ENCODE data around the gene PIK3AP1.
"Not testable (repeated sequence)": the region's sequence is repeated elsewhere in the genome, so short reads cannot be mapped to it uniquely, and the experiment has no call there.

The PIK3AP1 gene

DNA sequence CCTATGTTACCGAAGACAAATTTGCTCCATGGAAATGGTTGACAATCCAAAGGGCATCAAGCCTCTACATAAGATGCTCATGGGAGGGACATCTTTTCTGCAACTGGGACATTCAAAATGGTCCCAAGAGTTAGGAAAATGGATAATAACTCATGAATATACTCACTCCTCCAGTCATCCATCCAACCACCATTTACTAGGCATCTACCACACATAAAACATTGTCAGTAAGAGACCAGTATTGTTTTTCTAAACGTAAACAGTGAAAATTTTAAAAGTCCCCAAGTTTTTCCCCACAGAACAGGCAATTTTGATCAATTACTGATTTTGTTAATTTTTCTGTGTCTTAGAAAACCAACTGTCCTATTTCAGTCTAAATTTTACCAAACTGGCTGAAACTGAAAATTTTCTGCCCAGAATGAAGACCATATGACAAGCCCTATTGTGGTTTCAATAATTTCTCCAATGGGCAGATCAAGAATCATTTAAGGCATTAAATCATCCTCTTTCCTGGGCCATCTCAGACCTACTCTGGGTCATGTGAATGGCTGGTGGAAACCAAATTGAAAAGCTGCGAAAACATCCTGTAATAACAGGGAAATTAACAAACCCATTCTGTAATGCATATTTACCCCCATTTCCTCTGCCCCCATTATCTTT is 24.2 kb downstream of the PIK3AP1 start:
- no peak for DNase-seq

- DNase-seq = peak; percentile 44
Observed at GRCh38 chr10:96695366-96695765, 24.9 kb downstream of the PIK3AP1 start.

GRCh38 chr10:96693431-96693830 is 26.9 kb downstream of the PIK3AP1 start:
- no peak for DNase-seq

- DNase-seq = no peak
Observed at GRCh38 chr10:96692427-96692826, 27.9 kb downstream of the PIK3AP1 start.

DNA sequence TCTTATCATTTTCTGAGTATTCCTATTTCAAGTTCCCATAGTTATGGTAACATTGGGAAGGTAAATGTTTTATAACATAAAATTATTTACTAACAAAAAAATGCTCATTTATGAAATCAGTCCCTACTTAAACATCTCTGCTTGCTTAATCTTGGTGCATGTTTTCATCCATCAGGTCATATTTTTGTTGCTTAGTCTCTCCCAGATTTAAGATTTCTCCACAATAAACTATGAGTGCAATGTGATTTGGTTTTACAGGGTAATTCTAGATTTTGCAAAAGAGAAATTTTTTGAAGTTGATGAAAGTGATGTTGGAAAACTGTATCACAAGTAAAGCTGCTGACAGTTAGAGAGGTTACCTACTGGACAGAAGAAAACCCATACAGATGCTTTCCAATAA is 28.6 kb downstream of the PIK3AP1 start:
- no peak for DNase-seq

DNA sequence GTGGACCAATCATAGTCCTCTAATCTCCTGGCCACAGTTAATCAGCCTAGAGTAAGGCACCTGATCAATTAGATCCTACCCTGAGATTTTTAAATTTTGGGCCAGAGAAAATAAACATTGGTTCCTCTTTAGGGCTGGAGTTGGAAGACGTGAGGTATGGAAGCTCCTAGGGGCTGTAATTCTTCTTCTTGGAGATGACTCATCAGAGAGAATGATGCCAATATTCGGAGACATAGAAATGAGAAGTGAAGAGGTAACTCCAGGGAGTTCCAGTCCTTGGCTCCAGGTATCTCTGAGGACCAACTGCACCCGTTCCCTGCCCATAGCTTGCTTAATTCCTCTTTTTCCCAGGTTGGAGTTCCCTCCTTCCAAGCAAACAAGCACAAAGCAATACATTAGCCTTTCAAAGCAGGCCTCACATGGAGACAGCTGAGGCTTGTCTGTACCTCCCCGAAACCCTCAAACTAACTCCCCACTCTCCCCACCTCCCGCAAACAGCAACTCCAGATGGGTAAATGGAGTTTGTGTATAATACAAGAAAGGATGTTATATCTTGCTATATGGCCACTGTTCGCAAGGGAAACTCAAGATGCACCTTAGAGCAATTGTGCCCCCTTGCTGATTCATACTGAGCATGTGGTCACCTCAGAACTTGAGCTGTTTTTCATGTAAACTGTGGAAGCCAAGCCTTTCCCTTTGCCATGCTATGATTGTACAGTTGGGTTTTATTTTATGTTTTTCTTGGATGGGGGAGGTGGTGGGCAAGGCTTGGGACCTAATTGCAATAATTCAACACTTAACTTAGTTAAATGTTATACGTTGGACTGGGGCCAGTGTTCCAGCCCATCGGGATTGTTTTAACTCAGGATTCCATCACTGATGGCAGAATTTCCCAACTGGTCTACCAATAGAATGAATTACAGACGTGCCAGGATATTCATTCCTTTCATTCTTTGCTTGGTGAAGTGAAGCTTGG is 29.3 kb downstream of the PIK3AP1 start:
- DNase-seq = no peak

DNA sequence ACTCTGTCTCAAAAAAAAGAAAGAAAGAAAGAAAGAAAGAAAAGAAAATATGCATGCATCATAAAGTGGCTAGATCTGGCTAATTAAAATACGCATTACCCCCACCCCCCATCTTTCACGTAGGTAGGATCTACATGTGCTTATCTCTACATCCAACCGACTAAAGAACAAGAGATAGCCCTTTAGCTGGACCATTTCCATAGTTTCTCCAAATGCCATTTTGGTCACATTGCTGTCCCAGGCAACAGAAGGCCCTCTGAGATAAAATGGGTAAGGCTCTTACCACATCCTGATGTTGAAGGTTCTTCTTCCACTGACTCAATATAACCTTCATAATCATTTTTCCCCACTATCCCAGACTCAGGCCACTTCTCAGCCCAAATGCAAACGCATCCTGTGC is 31.5 kb downstream of the PIK3AP1 start:
- peak; percentile 44 for DNase-seq

- no peak for DNase-seq
Observed at GRCh38 chr10:96687317-96688012, 32.8 kb downstream of the PIK3AP1 start.

- DNase-seq = no peak
Observed at GRCh38 chr10:96686514-96686913, 33.8 kb downstream of the PIK3AP1 start.

DNA sequence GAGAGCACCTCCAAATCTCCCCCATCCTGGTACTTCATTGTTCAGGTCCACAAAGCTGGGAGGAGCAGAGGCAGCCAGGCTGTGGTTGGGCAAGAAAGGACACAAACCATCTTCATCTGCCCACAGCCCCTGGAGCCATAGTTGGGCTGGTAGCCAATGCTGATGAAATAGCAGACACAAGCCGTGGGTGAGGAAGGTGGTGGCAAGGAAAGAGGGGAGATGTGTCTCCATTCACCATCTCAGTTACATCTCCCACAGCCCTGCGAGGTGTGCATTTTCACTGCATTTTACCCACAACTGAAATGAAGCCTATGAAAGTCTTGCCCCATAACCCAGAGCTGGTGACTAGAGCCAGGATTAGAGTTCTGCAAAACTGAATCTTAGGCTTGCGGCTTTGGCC is 35.0 kb downstream of the PIK3AP1 start:
- peak; percentile 50 for DNase-seq

DNA sequence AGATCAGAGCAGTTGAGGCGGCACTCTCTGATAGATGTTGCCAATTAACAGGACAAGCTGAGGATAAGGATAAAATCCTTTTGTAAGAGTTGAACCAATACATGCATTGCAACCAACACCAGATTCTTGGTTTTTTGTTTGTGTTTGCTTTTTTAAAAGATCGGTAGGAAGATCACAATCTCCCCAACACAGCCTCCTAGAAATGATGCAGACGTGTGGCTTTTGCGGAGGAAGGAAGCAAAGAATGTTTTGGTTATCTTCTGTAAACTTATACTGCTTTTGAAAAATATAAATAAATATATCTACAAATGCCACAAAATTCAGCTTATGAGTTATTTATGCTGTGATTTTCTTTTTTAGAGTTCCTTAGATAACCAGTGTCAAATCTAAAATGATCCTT is 35.5 kb downstream of the PIK3AP1 start:
- no peak for DNase-seq

DNA sequence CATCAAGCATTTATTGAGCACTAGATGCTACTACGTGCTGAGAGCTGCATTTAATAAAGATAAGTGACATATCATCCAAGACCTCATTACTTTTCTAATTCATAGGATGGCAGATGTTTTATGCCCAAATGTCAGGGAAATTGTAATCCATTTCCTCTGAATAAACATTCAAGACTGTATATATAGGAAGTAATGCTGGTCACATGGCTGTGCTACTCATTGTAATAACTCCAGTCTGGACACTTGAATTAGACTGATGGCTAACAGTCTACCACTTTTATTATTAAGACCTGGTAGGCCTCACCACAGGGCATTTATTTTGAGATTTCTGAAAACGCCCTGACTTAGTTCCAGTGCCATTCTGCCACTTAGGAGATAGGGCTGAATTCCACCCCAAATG is 36.6 kb downstream of the PIK3AP1 start:
- DNase-seq = no peak

DNA sequence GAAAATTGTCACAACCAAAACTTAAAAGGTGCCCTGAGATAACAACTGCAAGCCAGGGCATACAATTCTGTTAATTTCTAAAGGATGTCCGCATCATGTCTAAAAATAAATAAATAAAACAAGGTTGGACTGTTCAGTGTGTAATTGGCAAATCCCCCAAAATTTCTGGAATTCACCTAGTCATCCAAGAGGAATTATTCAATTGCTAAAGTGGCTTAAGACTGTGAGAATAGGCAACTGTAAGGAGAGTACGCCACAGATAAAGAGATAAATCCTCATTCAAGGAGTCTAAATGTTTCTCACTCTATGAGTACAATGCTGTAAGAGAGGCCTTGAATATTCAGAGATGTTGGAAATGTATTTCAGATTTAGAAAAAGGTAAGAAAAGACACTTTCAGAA is 37.2 kb downstream of the PIK3AP1 start:
- no peak for DNase-seq

DNA sequence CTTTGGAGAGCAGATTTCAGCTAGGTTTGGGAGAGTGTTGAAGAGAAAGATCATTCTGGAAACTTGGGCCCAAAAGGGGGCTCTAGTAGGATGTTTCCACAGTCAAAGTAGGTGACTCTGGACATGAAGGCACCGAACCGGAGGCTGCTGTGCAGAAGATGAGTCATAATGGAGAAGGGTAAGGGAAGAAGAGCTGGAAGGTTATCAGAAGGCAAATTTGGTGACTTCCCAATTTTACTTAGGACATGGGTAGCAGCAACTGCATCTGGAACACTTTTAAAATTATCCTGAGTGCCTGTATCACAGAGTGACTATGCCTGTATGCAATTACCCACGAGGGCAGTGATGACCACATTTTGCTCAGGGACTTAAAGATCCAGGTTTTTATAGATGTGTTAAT is 38.8 kb downstream of the PIK3AP1 start:
- DNase-seq = no peak

DNA sequence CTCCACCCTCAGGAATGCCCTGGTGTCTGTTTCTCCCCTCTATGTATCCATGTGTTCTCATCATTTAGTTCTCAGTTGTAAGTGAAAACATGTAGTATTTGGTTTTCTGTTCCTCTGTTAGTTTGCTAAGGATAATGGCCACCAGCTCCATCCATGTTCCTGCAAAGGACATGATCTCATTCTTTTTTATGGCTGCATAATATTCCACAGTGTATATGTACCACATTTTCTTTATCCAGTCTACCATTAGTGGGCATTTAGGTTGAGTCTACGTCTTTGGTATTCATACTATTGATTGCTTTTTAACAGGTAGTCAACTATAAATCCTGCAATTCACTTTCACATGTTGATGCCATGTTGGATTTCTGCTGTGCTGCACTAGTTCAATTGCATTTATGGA is 39.9 kb downstream of the PIK3AP1 start:
- DNase-seq = not testable (repeated sequence)

GRCh38 chr10:96678725-96679124 is 41.6 kb downstream of the PIK3AP1 start:
- DNase-seq = no peak

DNA sequence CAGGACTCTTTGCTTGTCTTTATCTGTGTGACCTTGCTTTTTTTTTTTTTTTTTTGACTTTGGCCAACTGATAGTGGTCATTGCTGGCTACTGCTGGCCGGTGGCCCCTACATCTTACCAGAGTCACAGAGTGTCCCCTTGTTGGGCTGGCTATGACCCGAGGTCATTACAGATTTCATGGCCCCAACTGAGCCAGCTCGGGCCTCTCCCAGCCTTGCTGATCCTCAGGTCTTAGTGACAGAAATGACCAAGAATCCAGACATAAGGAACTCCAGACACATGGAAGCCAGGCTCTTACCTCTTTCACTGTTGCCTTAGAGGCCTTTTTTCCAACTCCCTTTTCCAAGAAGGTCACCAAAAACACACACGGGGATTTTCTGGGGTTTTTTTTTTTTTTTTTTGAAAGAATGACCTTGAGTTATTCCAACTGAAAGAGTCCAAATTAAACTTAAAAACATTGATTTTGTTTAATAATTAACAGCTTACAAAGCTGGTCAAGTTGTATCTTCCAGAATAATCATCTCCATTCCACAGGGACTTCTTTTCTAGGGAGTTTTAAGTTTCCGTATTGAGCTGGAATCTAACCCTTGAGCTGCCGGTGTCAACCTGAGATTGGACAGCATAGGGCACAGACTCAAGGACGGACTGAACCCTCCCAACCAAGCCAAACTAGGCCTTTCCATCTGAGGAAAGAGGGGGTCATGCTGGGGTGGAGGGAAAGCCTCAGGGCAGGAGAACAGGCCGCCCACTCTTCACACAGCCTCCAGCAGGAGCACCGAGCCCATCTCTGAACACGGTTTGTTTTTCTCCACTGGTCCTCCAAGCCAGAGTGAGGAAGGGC is 43.8 kb downstream of the PIK3AP1 start:
- no peak for DNase-seq

DNA sequence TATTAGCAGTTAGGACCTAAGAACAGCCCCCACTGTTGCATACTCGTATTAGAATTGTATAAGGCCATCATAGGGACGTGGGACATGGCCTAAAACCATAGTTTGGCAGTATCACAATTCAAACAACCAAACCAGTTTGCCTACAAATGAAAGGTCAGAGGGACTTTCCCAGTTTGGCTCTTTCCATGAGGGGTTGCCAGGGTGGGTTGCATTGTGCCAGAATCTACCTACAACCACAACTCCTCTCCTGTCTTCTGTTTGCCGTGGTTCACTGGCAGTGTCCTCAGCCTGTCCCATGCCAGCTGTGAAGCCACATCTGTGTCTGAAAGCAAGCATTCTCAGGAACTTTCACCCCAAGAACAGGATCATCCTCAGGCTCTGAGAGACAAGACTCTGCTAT is 44.5 kb downstream of the PIK3AP1 start:
- DNase-seq = no peak

- peak; percentile 85 for DNase-seq
Observed at GRCh38 chr10:96673318-96674099, 46.8 kb downstream of the PIK3AP1 start.

DNA sequence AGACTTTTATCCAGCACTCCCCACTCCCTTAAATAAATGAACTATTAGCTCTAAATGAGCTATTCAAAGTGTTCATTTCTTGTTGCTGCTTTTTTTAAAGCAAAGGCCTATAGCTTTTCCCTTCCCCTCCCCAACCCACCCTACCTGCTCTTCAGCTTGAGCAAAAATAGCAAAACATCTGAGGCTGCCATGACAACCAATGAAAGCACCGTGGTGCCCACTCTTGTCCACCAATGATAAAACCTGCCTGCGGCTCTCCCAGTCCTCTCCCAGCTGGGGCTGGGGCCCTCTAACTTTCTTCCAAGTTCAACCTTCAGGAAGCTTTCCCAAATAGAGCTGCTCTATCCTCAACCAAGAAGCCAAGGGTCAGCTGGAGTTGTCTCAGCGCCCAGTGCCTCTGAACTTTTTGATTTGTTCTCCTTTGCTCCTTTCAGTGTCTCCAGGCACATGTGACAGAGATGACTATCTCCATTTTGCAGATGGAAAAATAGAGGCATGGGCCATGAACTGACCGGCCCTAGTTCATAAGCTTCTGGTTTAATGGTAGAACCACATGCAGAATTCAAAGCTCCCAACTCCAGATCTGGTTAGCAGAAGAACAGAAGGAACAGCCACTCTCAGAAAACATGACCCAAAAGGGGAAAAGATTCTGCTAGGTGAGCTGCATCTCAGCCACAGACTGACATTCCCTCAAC is 47.7 kb downstream of the PIK3AP1 start:
- no peak for DNase-seq

DNA sequence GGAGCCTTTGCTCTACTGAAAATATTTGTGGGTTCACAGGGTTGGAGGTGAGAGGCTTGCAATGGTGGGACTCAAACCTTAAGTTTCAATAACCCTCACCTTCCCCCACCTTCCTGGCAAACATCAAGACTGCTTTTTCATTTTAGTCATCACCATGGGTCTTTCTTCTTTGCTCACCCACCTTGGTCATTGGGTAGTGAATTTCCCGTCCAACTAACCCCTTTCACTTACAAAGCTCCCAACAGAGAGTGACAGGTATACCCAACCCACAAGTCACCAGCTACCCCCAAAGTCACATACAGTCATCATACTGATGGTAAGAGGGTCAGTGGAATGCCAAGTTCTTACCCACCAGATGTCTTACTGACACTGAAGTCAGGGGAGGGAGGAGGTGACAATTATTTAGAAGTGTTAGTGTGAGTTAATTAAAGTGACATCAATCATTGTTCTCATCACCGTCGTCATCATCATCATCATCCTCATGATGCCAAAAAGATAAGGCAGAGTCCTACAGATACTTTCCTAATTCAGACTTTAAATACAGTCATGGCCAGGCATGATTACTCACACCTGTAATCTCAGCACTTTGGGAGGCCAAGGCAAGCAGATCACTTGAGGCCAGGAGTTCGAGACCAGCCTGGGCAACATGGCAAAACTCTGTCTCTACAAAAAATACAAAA is 49.0 kb downstream of the PIK3AP1 start:
- DNase-seq = no peak

Measured in GF-D8 (cell line).